ENCODE measurements around the gene POLR1G. TPM values are rescaled to one million over a fixed set of nuclear protein-coding genes. Genes with fewer than 3 reads are reported as not detected.

POLR1G gene
- total and polyA plus RNA-seq, 4 donors: 1.9 to 3.9 (median 3.6) TPM

- Histone ChIP-seq H3K27me3 (ENCODE audit: control insufficient read depth in 1 of 2, insufficient read depth in 2 of 2, low read length in 1 of 2) (no peaks in the 10 kb centered on the region), H3K9me3 (ENCODE audit: control insufficient read depth, low read length) (no peaks in the 10 kb centered on the region), H3K36me3 (ENCODE audit: control insufficient read depth in 1 of 2, insufficient read depth in 2 of 2, low read length in 1 of 2) (peaks cover 0 to 2% of the 10 kb centered on the region in 2 donors), H3K27ac (ENCODE audit: low read depth in 1 of 2, low read length in 2 of 2) (no peak overlapping the region), H3K4me3 (ENCODE audit: low read length in 2 of 2) (no peak overlapping the region), H3K4me1 (ENCODE audit: control insufficient read depth in 1 of 2, insufficient read depth in 2 of 2, low read length in 2 of 2) (no peaks in the 10 kb centered on the region)
- intact Hi-C loops (cut with DNase I): no loop called here
- ATAC-seq (ENCODE audit: low FRiP score) (no peak), DNase-seq (no peak)
- 87 to 89% methylated on average over 6 of the region's 6 CpGs for WGBS, 2 donors
Observed at GRCh38 chr19:45413497-45413896, 7.1 kb downstream of the POLR1G start.

DNA sequence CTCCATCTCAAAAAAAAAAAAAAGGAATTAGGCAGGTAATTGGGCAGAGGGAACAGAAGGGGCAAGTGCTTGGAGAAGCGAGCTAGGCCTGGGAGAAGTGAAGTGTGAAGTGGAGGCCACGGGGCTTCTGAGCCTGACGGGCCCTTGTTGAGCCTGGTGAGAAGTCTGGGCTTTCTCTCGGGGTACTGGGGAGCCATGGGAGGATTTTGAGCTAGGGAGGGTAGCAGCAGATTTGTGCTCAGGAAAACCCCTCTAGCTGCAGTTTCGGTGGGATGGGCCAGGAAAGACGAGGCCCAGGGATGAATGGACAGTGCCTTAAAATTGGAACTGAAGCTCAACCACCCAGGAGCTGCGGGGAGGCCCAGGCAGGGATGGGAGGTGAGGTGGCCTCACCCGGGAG, 8.0 kb downstream of the POLR1G start:
- Histone ChIP-seq H3K27ac (ENCODE audit: low read depth in 1 of 2, low read length in 2 of 2) (no peak overlapping the region), H3K36me3 (ENCODE audit: control insufficient read depth in 1 of 2, insufficient read depth in 2 of 2, low read length in 1 of 2) (peaks cover 0 to 4% of the 10 kb centered on the region in 2 donors), H3K4me3 (ENCODE audit: low read length in 2 of 2) (no peak overlapping the region), H3K9me3 (ENCODE audit: control insufficient read depth, low read length) (no peaks in the 10 kb centered on the region), H3K27me3 (ENCODE audit: control insufficient read depth in 1 of 2, insufficient read depth in 2 of 2, low read length in 1 of 2) (no peaks in the 10 kb centered on the region), H3K4me1 (ENCODE audit: control insufficient read depth in 1 of 2, insufficient read depth in 2 of 2, low read length in 2 of 2) (no peaks in the 10 kb centered on the region)
- DNase-seq (no peak), ATAC-seq (ENCODE audit: low FRiP score) (no peak)
- intact Hi-C loops (cut with DNase I): no loop called here
- WGBS, 2 donors: 92% methylated on average over 8 of the region's 8 CpGs

- H3K27me3 ChIP-seq (ENCODE audit: control insufficient read depth in 1 of 2, insufficient read depth in 2 of 2, low read length in 1 of 2): no peaks in the 10 kb centered on the region
- no peaks in the 10 kb centered on the region for H3K4me1 ChIP-seq (ENCODE audit: control insufficient read depth in 1 of 2, insufficient read depth in 2 of 2, low read length in 2 of 2)
- no peaks in the 10 kb centered on the region for H3K9me3 ChIP-seq (ENCODE audit: control insufficient read depth, low read length)
- H3K27ac ChIP-seq (ENCODE audit: low read depth in 1 of 2, low read length in 2 of 2): no peak overlapping the region
- no peak overlapping the region for H3K4me3 ChIP-seq (ENCODE audit: low read length in 2 of 2)
- intact Hi-C loops (cut with DNase I): no loop called here
- no peak for DNase-seq
- H3K36me3 ChIP-seq (ENCODE audit: control insufficient read depth in 1 of 2, insufficient read depth in 2 of 2, low read length in 1 of 2): peaks cover 0 to 4% of the 10 kb centered on the region in 2 donors
- no peak for ATAC-seq (ENCODE audit: low FRiP score)
- WGBS, 2 donors: 80 to 90% methylated on average over 4 of the region's 4 CpGs
Observed at GRCh38 chr19:45417151-45417550, 10.7 kb downstream of the POLR1G start.

DNA sequence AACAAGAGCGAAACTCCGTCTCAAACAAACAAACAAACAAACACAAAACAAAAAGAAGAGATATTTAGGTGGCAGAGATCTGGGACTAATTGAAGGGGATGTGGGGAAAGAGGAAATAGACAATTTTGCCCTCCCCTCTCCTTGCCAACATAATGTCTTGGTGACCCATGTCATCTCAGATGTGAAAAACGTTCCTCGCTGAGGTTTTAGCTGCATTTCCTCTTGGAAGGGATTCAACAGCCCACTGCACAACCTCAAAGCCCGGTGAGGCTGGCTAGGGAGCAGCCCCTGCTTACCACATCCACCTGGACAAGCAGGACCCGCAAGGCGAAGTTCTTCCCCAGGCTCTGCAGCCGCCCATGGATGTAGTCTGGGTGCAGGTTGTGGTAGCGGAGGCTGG, 12.4 kb downstream of the POLR1G start:
- WGBS, 2 donors: 75 to 84% methylated on average over 9 of the region's 9 CpGs
- intact Hi-C loops (cut with DNase I): no loop called here
- Histone ChIP-seq H3K9me3 (ENCODE audit: control insufficient read depth, low read length) (no peaks in the 10 kb centered on the region), H3K4me3 (ENCODE audit: low read length in 2 of 2) (no peak overlapping the region), H3K36me3 (ENCODE audit: control insufficient read depth in 1 of 2, insufficient read depth in 2 of 2, low read length in 1 of 2) (peaks cover 0 to 2% of the 10 kb centered on the region in 2 donors), H3K27ac (ENCODE audit: low read depth in 1 of 2, low read length in 2 of 2) (no peak overlapping the region), H3K27me3 (ENCODE audit: control insufficient read depth in 1 of 2, insufficient read depth in 2 of 2, low read length in 1 of 2) (no peaks in the 10 kb centered on the region), H3K4me1 (ENCODE audit: control insufficient read depth in 1 of 2, insufficient read depth in 2 of 2, low read length in 2 of 2) (no peaks in the 10 kb centered on the region)
- ATAC-seq (ENCODE audit: low FRiP score) (no peak), DNase-seq (no peak)

GRCh38 chr19:45419396-45419795, 13.0 kb downstream of the POLR1G start:
- H3K27ac ChIP-seq (ENCODE audit: low read depth in 1 of 2, low read length in 2 of 2): no peak overlapping the region

GRCh38 chr19:45419895-45420294, 13.5 kb downstream of the POLR1G start:
- intact Hi-C loops (cut with DNase I): no loop called here
- H3K27ac ChIP-seq (ENCODE audit: low read depth in 1 of 2, low read length in 2 of 2): no peak overlapping the region

More at GRCh38 chr19:45419396-45419795, 13.0 kb downstream of the POLR1G start:
- 48 to 71% methylated on average over 4 of the region's 4 CpGs for WGBS, 2 donors
- intact Hi-C loops (cut with DNase I): no loop called here
- Histone ChIP-seq H3K4me1 (ENCODE audit: control insufficient read depth in 1 of 2, insufficient read depth in 2 of 2, low read length in 2 of 2) (no peaks in the 10 kb centered on the region), H3K4me3 (ENCODE audit: low read length in 2 of 2) (no peak overlapping the region), H3K27me3 (ENCODE audit: control insufficient read depth in 1 of 2, insufficient read depth in 2 of 2, low read length in 1 of 2) (no peaks in the 10 kb centered on the region), H3K9me3 (ENCODE audit: control insufficient read depth, low read length) (no peaks in the 10 kb centered on the region), H3K36me3 (ENCODE audit: control insufficient read depth in 1 of 2, insufficient read depth in 2 of 2, low read length in 1 of 2) (peaks cover 0 to 2% of the 10 kb centered on the region in 2 donors)
- ATAC-seq (ENCODE audit: low FRiP score) (no peak), DNase-seq (peak in 1 of 2 donors; percentile 75)

DNA sequence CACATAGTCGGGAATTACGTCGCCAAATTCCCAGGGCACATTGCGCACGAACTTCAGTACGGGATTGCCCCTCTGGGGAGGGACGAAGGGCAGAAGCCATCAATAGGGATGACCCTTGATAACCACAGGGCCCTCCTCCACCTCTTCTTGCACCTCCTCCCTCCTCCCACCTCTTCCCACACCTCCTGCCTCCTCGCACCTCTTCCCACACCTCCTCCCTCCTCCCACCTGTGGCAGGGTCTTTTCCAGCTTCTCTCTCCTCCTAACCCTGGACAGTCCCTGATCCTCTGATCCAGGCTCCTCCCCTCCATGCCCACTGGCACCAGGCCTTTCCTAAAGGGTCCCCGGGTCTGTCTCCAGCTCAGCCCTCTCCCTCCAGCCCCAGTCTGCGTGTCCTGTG, 13.9 kb downstream of the POLR1G start:
- WGBS, 2 donors: 80 to 81% methylated on average over 10 of the region's 10 CpGs
- Histone ChIP-seq H3K4me3 (ENCODE audit: low read length in 2 of 2) (no peak overlapping the region), H3K27ac (ENCODE audit: low read depth in 1 of 2, low read length in 2 of 2) (no peak overlapping the region), H3K27me3 (ENCODE audit: control insufficient read depth in 1 of 2, insufficient read depth in 2 of 2, low read length in 1 of 2) (no peaks in the 10 kb centered on the region), H3K9me3 (ENCODE audit: control insufficient read depth, low read length) (no peaks in the 10 kb centered on the region), H3K4me1 (ENCODE audit: control insufficient read depth in 1 of 2, insufficient read depth in 2 of 2, low read length in 2 of 2) (no peaks in the 10 kb centered on the region), H3K36me3 (ENCODE audit: control insufficient read depth in 1 of 2, insufficient read depth in 2 of 2, low read length in 1 of 2) (peaks cover 0 to 2% of the 10 kb centered on the region in 2 donors)
- DNase-seq: no peak
- no peak for ATAC-seq (ENCODE audit: low FRiP score)
- intact Hi-C loops (cut with DNase I): no loop called here

More at GRCh38 chr19:45419895-45420294, 13.5 kb downstream of the POLR1G start:
- Histone ChIP-seq H3K36me3 (ENCODE audit: control insufficient read depth in 1 of 2, insufficient read depth in 2 of 2, low read length in 1 of 2) (peaks cover 0 to 2% of the 10 kb centered on the region in 2 donors), H3K27me3 (ENCODE audit: control insufficient read depth in 1 of 2, insufficient read depth in 2 of 2, low read length in 1 of 2) (no peaks in the 10 kb centered on the region), H3K4me1 (ENCODE audit: control insufficient read depth in 1 of 2, insufficient read depth in 2 of 2, low read length in 2 of 2) (no peaks in the 10 kb centered on the region), H3K9me3 (ENCODE audit: control insufficient read depth, low read length) (no peaks in the 10 kb centered on the region), H3K4me3 (ENCODE audit: low read length in 2 of 2) (no peak overlapping the region)
- no peak for ATAC-seq (ENCODE audit: low FRiP score)
- DNase-seq: no peak
- WGBS, 2 donors: 43 to 46% methylated on average over 3 of the region's 3 CpGs

DNA sequence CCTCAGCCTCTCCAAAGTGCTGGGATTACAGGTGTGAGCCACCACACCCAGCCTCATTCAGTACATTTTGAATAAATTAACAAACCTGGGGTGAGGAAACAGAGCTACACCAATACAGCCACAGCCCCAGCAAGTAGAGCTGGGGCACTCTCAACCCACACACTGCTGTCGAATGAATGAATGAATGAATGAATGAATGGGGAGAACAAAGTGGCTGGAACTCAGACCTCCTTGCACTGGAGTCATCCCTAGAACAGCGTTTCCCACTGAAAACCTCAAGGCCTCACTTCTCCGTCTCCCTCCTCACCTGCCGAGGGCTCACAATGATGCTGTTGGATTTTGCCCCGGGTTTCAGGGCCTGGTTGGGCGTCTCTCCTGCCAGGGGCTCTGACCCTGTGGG, 14.4 kb downstream of the POLR1G start:
- peaks cover 0 to 2% of the 10 kb centered on the region in 2 donors for H3K36me3 ChIP-seq (ENCODE audit: control insufficient read depth in 1 of 2, insufficient read depth in 2 of 2, low read length in 1 of 2)
- WGBS, 2 donors: 81 to 88% methylated on average over 6 of the region's 6 CpGs
- ATAC-seq (ENCODE audit: low FRiP score): no peak
- H3K9me3 ChIP-seq (ENCODE audit: control insufficient read depth, low read length): no peaks in the 10 kb centered on the region
- no peak overlapping the region for H3K27ac ChIP-seq (ENCODE audit: low read depth in 1 of 2, low read length in 2 of 2)
- no peak overlapping the region for H3K4me3 ChIP-seq (ENCODE audit: low read length in 2 of 2)
- intact Hi-C loops (cut with DNase I): no loop called here
- H3K27me3 ChIP-seq (ENCODE audit: control insufficient read depth in 1 of 2, insufficient read depth in 2 of 2, low read length in 1 of 2): no peaks in the 10 kb centered on the region
- no peaks in the 10 kb centered on the region for H3K4me1 ChIP-seq (ENCODE audit: control insufficient read depth in 1 of 2, insufficient read depth in 2 of 2, low read length in 2 of 2)
- DNase-seq: no peak

- Histone ChIP-seq H3K36me3 (ENCODE audit: control insufficient read depth in 1 of 2, insufficient read depth in 2 of 2, low read length in 1 of 2) (peaks cover 0 to 2% of the 10 kb centered on the region in 2 donors), H3K27ac (ENCODE audit: low read depth in 1 of 2, low read length in 2 of 2) (no peak overlapping the region), H3K4me3 (ENCODE audit: low read length in 2 of 2) (no peak overlapping the region), H3K4me1 (ENCODE audit: control insufficient read depth in 1 of 2, insufficient read depth in 2 of 2, low read length in 2 of 2) (no peaks in the 10 kb centered on the region), H3K27me3 (ENCODE audit: control insufficient read depth in 1 of 2, insufficient read depth in 2 of 2, low read length in 1 of 2) (no peaks in the 10 kb centered on the region), H3K9me3 (ENCODE audit: control insufficient read depth, low read length) (no peaks in the 10 kb centered on the region)
- no peak for DNase-seq
- intact Hi-C loops (cut with DNase I): no loop called here
- 81 to 89% methylated on average over 6 of the region's 6 CpGs for WGBS, 2 donors
- no peak for ATAC-seq (ENCODE audit: low FRiP score)
Observed at GRCh38 chr19:45421947-45422498, 15.6 kb downstream of the POLR1G start.
